Measurements from ENCODE around the gene MED10.

GRCh38 chr5:6389397-6389796 is 11.1 kb upstream of the MED10 start:
- no peak for TF ChIP-seq EZH2 (IDR thresholded peaks at IDR 0.05; ENCODE audit: low read depth)
- no peak for TF ChIP-seq CTCF (conservative IDR thresholded peaks at IDR 0.05)

Data from PC-9 (cell line).